HepG2 (cell line): Measurements from ENCODE around the gene DDX1. TPM values are rescaled to one million over a fixed set of nuclear protein-coding genes. Genes with fewer than 3 reads are reported as not detected.

Source experiments
- ATF7 ChIP-seq, 2 experiments: fragments of 450-650 bp in 1 of 2; sonication (generic) in 1 of 2; formaldehyde crosslinking in 1 of 2; IDR thresholded peaks; 2 replicates each; pipeline versions ENCODE4 v1.4.0 to v1.6.1; 2016 to 2020; ENCODE audit warnings: antibody characterized with exemption in 1 of 2, mild to moderate bottlenecking in 1 of 2, missing genetic modification reagents in 1 of 2
- BRD4 ChIP-seq: sonication (generic); formaldehyde crosslinking; IDR thresholded peaks from 2 replicates; pipeline ENCODE4 v1.4.0; 2020; ENCODE audit warnings: missing genetic modification reagents
- FOXJ3 ChIP-seq: sonication (generic); formaldehyde crosslinking; IDR thresholded peaks from 2 replicates; pipeline ENCODE4 v1.4.0; 2020; ENCODE audit warnings: missing genetic modification reagents, mild to moderate bottlenecking, borderline replicate concordance
- GFI1 ChIP-seq: sonication (generic); formaldehyde crosslinking; IDR thresholded peaks from 2 replicates; pipeline ENCODE4 v1.5.0; 2020; ENCODE audit warnings: missing genetic modification reagents, mild to moderate bottlenecking, borderline replicate concordance
- HIVEP1 ChIP-seq: sonication (generic); formaldehyde crosslinking; IDR thresholded peaks from 2 replicates; pipeline ENCODE4 v1.4.0; 2020; ENCODE audit warnings: mild to moderate bottlenecking, missing genetic modification reagents
- HNF4A ChIP-seq: sonication (generic); formaldehyde crosslinking; IDR thresholded peaks from 2 replicates; pipeline ENCODE4 v1.4.0; 2020; ENCODE audit warnings: missing genetic modification reagents
- KMT2B ChIP-seq: IDR thresholded peaks from 2 replicates; pipeline ENCODE4 v1.6.1; 2016; ENCODE audit warnings: missing genetic modification reagents, missing compliant biosample characterization
- LCORL ChIP-seq, 2 experiments: fragments of 450-650 bp in 1 of 2; sonication (generic) in 1 of 2; formaldehyde crosslinking in 1 of 2; IDR thresholded peaks; 2 replicates each; pipeline versions ENCODE4 v1.5.0 to v1.6.1; 2017 to 2020; ENCODE audit warnings: antibody characterized with exemption in 1 of 2, missing genetic modification reagents in 1 of 2
- MTA1 ChIP-seq: sonication (generic); formaldehyde crosslinking; IDR thresholded peaks from 2 replicates; pipeline ENCODE4 v1.4.0; 2020; ENCODE audit warnings: missing genetic modification reagents, mild to moderate bottlenecking, borderline replicate concordance
- MTERF4 ChIP-seq: sonication (generic); formaldehyde crosslinking; IDR thresholded peaks from 2 replicates; pipeline ENCODE4 v1.8.0; 2023; ENCODE audit warnings: mild to moderate bottlenecking, missing genetic modification reagents
- MXD4 ChIP-seq: IDR thresholded peaks from 2 replicates; pipeline ENCODE4 v1.6.1; 2016; ENCODE audit warnings: mild to moderate bottlenecking, missing biosample characterization, missing genetic modification reagents
- NONO ChIP-seq, 2 experiments: fragments of 450-650 bp in 1 of 2; sonication (generic) in 1 of 2; formaldehyde crosslinking in 1 of 2; IDR thresholded peaks in 1 of 2; conservative IDR thresholded peaks in 1 of 2; 2 replicates each; pipeline versions ENCODE4 v1.6.1 to v1.8.0; 2017 to 2022; ENCODE audit warnings: mild to moderate bottlenecking in 1 of 2, missing genetic modification reagents in 1 of 2, moderate library complexity in 1 of 2
- NR2F2 ChIP-seq: IDR thresholded peaks from 2 replicates; pipeline ENCODE4 v1.6.1; 2012; ENCODE audit warnings: low read depth, inconsistent platforms, borderline replicate concordance
- PHF21A ChIP-seq: sonication (generic); formaldehyde crosslinking; IDR thresholded peaks from 2 replicates; pipeline ENCODE4 v1.5.0; 2020; ENCODE audit warnings: mild to moderate bottlenecking, missing genetic modification reagents
- RBFOX2 ChIP-seq: fragments of 200-400 bp; formaldehyde crosslinking; IDR thresholded peaks from 2 replicates; pipeline ENCODE4 v1.6.1; 2017; ENCODE audit warnings: low read depth, mild to moderate bottlenecking, low read length
- SETDB1 ChIP-seq: sonication (generic); formaldehyde crosslinking; IDR thresholded peaks from 2 replicates; pipeline ENCODE4 v1.5.1; 2020; ENCODE audit warnings: missing genetic modification reagents, mild to moderate bottlenecking, borderline replicate concordance
- TRAFD1 ChIP-seq: sonication (generic); formaldehyde crosslinking; IDR thresholded peaks from 2 replicates; pipeline ENCODE4 v1.5.1; 2020; ENCODE audit warnings: missing genetic modification reagents, mild to moderate bottlenecking, borderline replicate concordance
- USF2 ChIP-seq, 2 experiments: sonication (generic) in 1 of 2; formaldehyde crosslinking in 1 of 2; IDR thresholded peaks; 2 replicates each; pipeline versions ENCODE4 v1.5.1 to v1.6.1; 2011 to 2020; ENCODE audit warnings: borderline replicate concordance in 1 of 2, low read depth in 1 of 2, low read length in 1 of 2, mild to moderate bottlenecking in 1 of 2, missing genetic modification reagents in 1 of 2, moderate library complexity in 1 of 2
- ZBTB42 ChIP-seq: sonication (generic); formaldehyde crosslinking; IDR thresholded peaks from 2 replicates; pipeline ENCODE4 v1.5.0; 2020; ENCODE audit warnings: mild to moderate bottlenecking, missing genetic modification reagents
- ZC3H4 ChIP-seq: sonication (generic); formaldehyde crosslinking; IDR thresholded peaks from 2 replicates; pipeline ENCODE4 v1.4.0; 2020; ENCODE audit warnings: missing genetic modification reagents, borderline replicate concordance
- ZIK1 ChIP-seq: sonication (generic); formaldehyde crosslinking; IDR thresholded peaks from 2 replicates; pipeline ENCODE4 v1.5.0; 2020; ENCODE audit warnings: mild to moderate bottlenecking, low read depth, missing genetic modification reagents, borderline replicate concordance
- ZSCAN21 ChIP-seq: sonication (generic); formaldehyde crosslinking; IDR thresholded peaks from 2 replicates; pipeline ENCODE4 v1.8.0; 2022; ENCODE audit warnings: mild to moderate bottlenecking, missing genetic modification reagents, moderate library complexity, borderline replicate concordance
- ZSCAN29 ChIP-seq: sonication (generic); formaldehyde crosslinking; conservative IDR thresholded peaks from 2 replicates; pipeline ENCODE4 v1.4.0; 2020; ENCODE audit warnings: mild to moderate bottlenecking, missing genetic modification reagents
- polyA plus RNA-seq, 8 experiments: library from polyadenylated mRNA; depleted of rRNA in 3 of 8; stranded (reverse) in 7 of 8; unstranded in 1 of 8; fragments of >200 nt; fragmentation: Illumina TruSeq in 4 of 8; extraction: Trizol in 4 of 8; gene quantifications; 2 replicates each; pipeline versions ENCODE4 v1.2.1 to v1.2.3, GENCODE V29; 2011 to 2016; ENCODE audit warnings: low read depth in 4 of 8, missing spikeins in 1 of 8, mixed read lengths in 1 of 8; ENCODE audit not compliant: insufficient read depth in 1 of 8
- total RNA-seq, 5 experiments: library from RNA; depleted of rRNA; stranded (reverse); fragments of >200 nt; fragmentation: Illumina TruSeq; extraction: Trizol; gene quantifications; 2 replicates each; pipeline ENCODE4 v1.2.3, GENCODE V29; 2016; ENCODE audit warnings: low read depth in 1 of 5

Gene DDX1
- total and polyA plus RNA-seq, 2 of the 13 experiments (the other 11 are each of a cell fraction or from before 2014, with no cell fraction given) = 81.6 to 130 TPM

- TF ChIP-seq LCORL (IDR thresholded peaks at IDR 0.05) (0 out of 2 replicates have a peak, but pooled peaks have one; percentile 3), LCORL (CRISPR knock-in tag; IDR thresholded peaks at IDR 0.05) (peak; percentile 95), ZIK1 (peak; percentile 99), NR2F2 (peak; percentile 73; the same call in 1 of the 2 replicates), KMT2B (CRISPR knock-in tag) (peak; percentile 100), ZSCAN21 (CRISPR knock-in tag) (peak; percentile 95; the same call in 1 of the 2 replicates), HIVEP1 (CRISPR knock-in tag) (peak; percentile 98), MTA1 (CRISPR knock-in tag) (peak; percentile 90), PHF21A (CRISPR knock-in tag) (peak; percentile 97), USF2 (IDR thresholded peaks at IDR 0.05; ENCODE audit: low read depth, low read length) (no peak), USF2 (CRISPR knock-in tag; IDR thresholded peaks at IDR 0.05; ENCODE audit: borderline replicate concordance) (peak; percentile 70; the same call in 1 of the 2 replicates), HNF4A (CRISPR knock-in tag) (peak; percentile 62), MTERF4 (peak; percentile 59), GFI1 (CRISPR knock-in tag) (peak; percentile 88), NONO (IDR thresholded peaks at IDR 0.05) (no peak), NONO (CRISPR knock-in tag; conservative IDR thresholded peaks at IDR 0.05) (peak; percentile 100), FOXJ3 (CRISPR knock-in tag) (peak; percentile 95; the same call in 1 of the 2 replicates), ATF7 (IDR thresholded peaks at IDR 0.05) (no peak), ATF7 (CRISPR knock-in tag; IDR thresholded peaks at IDR 0.05) (peak; percentile 86), SETDB1 (CRISPR knock-in tag) (no peak), MXD4 (CRISPR knock-in tag) (peak; percentile 95), ZSCAN29 (CRISPR knock-in tag) (peak; percentile 85; the same call in 1 of the 2 replicates), TRAFD1 (CRISPR knock-in tag) (peak; percentile 73; the same call in 1 of the 2 replicates), ZC3H4 (CRISPR knock-in tag) (peak; percentile 56; the same call in 1 of the 2 replicates), RBFOX2 (peak; percentile 100), ZBTB42 (CRISPR knock-in tag) (peak; percentile 97), BRD4 (CRISPR knock-in tag) (peak; percentile 99)
Observed at GRCh38 chr2:15591692-15592463, at the start of gene DDX1 (continued).
